Epithelial cell of proximal tubule (primary cell): ENCODE results near the gene CHST13. TPM values are rescaled to one million over a fixed set of nuclear protein-coding genes. Genes with fewer than 3 reads are reported as not detected.

ENCODE experiments used
- DNase-seq: peaks from one replicate; pipeline ENCODE4 v3.0.0-alpha.2; 2011; ENCODE audit warnings: low read depth
- H3K4me3 ChIP-seq: 2 replicates; pipeline ENCODE4 v1.5.1; 2011; ENCODE audit warnings: low read depth, mild to moderate bottlenecking, low read length
- total RNA-seq: library from RNA; depleted of rRNA; stranded (reverse); fragments of >200 nt; gene quantifications from 2 replicates; pipeline ENCODE4 v1.2.3, GENCODE V29; 2015
- TF ChIP-seq, protein P1 (sequence below): conservative IDR thresholded peaks from 2 replicates; pipeline ENCODE4 v1.5.1; 2012; ENCODE audit warnings: low read depth, mild to moderate bottlenecking, low read length

CHST13 gene
- total RNA-seq, 1 donor from 2014 or later = 0.29 TPM

DNA sequence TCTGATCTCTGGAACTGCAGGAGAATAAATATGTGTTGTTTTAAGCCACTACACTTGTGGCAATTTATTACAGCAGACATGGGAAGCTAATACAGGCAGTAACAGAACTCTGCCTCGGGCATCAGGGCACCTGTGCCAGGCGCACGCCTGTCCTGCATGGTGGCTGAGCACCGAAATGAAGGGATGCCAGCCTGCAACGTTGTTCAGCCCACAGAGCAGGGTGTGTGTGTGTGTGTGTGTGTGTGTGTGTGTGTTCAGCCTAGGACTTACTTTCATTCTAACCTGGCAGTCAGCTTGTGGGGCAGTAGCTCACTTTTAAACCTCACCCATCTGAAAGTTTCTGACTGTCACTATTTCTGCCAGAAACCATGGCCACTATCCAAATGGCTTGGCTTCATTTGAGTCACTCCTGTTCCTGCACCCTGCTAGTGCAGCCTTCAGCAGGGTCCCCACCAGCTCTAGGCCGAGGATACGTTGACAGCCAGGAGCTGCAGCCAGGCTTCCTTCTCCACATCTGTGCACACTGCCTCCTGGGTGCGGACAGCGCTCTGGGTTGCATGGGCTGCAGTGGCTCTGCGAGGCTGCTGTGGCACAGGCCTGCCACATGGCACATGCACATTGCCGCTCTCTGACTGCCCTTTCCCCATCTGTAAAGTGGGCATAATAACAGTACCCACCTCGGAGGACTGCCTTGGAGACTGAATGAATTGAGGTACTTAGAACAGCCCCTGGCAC, 10.9 kb upstream of the CHST13 start:
- no peak overlapping the region for H3K4me3 ChIP-seq
- no peak for DNase-seq
- TF ChIP-seq, protein P1, sequence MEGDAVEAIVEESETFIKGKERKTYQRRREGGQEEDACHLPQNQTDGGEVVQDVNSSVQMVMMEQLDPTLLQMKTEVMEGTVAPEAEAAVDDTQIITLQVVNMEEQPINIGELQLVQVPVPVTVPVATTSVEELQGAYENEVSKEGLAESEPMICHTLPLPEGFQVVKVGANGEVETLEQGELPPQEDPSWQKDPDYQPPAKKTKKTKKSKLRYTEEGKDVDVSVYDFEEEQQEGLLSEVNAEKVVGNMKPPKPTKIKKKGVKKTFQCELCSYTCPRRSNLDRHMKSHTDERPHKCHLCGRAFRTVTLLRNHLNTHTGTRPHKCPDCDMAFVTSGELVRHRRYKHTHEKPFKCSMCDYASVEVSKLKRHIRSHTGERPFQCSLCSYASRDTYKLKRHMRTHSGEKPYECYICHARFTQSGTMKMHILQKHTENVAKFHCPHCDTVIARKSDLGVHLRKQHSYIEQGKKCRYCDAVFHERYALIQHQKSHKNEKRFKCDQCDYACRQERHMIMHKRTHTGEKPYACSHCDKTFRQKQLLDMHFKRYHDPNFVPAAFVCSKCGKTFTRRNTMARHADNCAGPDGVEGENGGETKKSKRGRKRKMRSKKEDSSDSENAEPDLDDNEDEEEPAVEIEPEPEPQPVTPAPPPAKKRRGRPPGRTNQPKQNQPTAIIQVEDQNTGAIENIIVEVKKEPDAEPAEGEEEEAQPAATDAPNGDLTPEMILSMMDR = no peak

DNA sequence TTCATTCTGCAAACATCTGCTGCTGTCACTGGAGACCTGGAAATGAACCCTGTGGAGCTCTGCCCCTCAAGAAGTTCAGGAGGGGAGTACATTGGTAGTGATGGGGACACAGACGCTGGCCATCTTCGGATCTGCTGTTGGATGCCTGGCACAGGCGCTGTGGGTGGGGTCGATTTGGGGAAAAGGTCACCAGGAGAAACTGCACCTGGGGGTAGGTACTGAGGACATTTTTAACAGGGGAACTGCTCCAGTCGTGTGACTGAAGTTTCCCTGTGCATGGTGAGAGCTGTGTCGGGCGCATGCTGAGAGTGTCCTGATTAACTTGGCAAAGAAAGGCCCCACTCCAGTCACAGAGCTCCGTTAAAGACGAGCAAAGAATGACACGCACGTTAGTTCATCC, 9.8 kb upstream of the CHST13 start:
- no peak for DNase-seq
- TF ChIP-seq, protein P1 = no peak
- H3K4me3 ChIP-seq = no peak overlapping the region

DNA sequence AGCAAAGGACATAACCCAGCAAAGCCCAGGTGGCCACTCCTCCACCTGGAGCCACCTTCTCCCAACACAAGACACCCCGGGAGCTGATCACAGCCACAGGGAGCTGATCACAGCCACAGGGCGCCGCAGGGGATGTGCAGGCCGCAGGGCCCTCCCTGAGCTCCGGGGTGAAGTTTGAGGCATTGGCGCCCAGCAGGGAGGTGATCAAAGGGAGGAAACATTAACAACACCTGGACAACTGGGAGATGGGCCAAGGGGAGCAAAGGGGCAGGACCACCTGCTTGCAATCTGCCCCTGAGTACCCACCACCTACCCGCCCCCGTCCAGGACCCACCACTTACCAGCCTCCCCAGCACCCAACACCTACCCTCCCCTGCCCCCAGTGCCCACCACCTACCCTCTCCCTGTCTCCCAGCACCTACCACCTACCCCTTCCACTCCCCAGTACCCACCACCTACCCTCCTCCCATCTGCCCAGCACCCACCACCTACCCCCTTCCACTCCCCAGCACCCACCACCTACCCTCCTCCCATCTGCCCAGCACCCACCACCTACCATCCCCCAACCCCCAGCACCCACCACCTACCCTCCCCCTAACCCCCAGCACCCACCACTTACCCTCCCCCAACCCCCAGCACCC, 8.8 kb upstream of the CHST13 start:
- DNase-seq = no peak
- TF ChIP-seq, protein P1 = no peak
- no peak overlapping the region for H3K4me3 ChIP-seq

DNA sequence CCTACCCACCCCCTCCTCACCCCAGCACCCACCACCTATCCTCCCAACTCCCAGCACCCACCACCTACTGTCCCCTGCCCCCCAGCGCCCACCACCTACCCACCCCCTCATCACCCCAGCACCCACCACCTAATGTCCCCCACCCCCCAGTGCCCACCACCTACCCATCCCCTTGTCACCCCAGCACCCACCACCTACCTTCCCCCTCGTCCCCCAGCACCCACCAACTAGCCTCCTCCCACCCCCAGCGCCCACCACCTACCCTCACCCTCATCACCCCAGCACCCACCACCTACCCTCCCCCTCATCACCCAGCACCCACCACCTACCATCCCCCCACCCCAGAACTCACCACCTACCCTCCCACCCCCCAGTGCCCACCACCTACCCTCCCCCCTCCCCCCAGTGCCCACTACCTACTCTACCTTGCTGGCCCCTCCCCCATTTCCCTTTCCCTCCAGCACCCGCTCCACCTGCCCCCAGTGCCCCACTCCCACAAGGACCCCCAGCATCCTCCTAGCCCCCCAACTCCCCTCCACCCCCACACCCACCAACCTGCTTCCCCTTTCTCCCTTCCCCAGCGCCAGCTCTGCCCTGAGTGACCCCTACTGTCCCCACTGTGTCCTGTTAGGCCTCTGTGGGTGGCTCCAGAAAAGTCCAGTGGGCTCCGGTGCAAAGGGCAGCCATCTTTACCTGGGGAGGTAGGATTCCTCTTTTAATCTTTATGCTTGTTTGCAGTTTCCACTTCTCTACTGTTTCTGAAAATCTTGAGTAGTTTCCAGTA, 7.6 kb upstream of the CHST13 start:
- H3K4me3 ChIP-seq = no peak overlapping the region
- no peak for DNase-seq
- TF ChIP-seq, protein P1 = no peak

DNA sequence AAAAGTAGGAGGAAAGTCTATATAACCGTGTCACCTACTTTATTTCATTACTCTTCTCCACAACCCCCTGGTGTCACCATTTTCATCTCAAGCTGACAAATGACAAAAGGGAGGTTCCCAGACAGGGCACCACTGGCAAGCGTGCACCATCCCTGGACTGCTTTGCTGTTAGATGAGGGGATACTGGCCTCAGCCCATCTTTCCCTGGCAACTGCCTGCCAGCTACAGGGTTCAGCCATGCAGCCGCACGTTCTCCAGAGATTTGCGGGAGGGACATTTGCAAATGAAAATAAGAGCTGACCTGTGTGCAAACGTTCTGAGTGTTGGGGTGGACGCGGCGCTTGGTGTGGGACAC, 7.0 kb upstream of the CHST13 start:
- no peak overlapping the region for H3K4me3 ChIP-seq
- no peak for DNase-seq
- TF ChIP-seq, protein P1 = no peak

DNA sequence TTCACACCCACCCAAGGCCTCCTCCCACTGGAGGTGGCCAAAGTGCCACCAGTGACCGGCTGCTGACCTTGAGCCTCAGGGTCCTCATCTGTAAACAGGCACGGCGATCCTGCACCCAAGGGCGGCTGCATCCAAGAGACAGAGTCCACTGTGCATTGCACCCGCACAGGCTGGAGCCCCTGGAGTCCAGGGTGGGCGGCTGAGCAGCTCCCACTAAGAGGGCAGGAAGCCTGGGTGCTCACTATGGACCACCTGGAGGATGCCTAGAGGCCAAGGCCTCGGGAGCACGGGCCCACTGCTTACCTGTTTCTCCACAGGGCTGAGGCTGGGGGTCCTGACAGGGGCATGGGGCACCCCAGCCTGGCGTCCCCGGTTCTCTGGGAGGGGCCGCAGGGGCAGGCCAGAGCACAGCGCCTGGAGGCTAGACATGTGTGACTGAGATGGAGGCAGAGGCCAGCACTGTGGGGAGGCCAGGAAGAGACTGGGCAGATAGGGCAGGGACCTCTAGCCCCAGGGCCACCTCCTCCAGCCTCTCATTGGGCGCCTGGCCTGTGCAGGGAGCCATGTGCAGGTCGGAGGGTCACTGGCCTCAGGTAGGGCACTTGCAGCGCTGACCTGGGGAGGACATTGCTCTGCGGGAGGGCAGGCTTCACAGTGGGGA, 6.5 kb upstream of the CHST13 start, which contains the start of gene UROC1:
UROC1 (minus strand) TSS at position 483 of the 661 bp plus-strand sequence; CDS start at position 429, 54 bp downstream.
- TF ChIP-seq, protein P1 = no peak
- H3K4me3 ChIP-seq = no peak within 1 kb of the TSS

More for the DNA sequence above, 6.5 kb upstream of the CHST13 start, which contains the start of gene UROC1:
- no peak for DNase-seq
